Transverse colon (tissue), 4 donors: ENCODE measurements around the gene CYB561. TPM values are rescaled to one million over a fixed set of nuclear protein-coding genes. Genes with fewer than 3 reads are reported as not detected.

Source experiments
- DNase-seq: peaks from one replicate; pipeline ENCODE4 v3.0.0-alpha.2; 2019
- H3K27ac ChIP-seq, 4 donors: fragments of 200-600 bp; sonication (generic); 2 replicates each; pipeline ENCODE4 v1.5.1; 2016 to 2018; ENCODE audit warnings: inconsistent platforms in 4 of 4
- H3K27me3 ChIP-seq: fragments of 200-600 bp; sonication (generic); 2 replicates; pipeline ENCODE4 v1.5.1; 2017; ENCODE audit warnings: inconsistent platforms
- H3K36me3 ChIP-seq, 4 donors: fragments of 200-600 bp; sonication (generic); 2 replicates each; pipeline ENCODE4 v1.5.1; 2017 to 2019; ENCODE audit warnings: inconsistent platforms in 4 of 4
- H3K4me1 ChIP-seq, 4 donors: fragments of 200-600 bp; sonication (generic); 2 replicates each; pipeline ENCODE4 v1.5.1; 2017 to 2020; ENCODE audit warnings: inconsistent platforms in 4 of 4
- H3K4me3 ChIP-seq, 4 donors: fragments of 200-600 bp; sonication (generic); 1 replicate in 1 of 4; 2 replicates in 3 of 4; pipeline versions ENCODE4 v1.5.1 to v1.6.1; 2017 to 2019; ENCODE audit warnings: inconsistent platforms in 4 of 4
- H3K9me3 ChIP-seq, 2 donors: fragments of 200-600 bp; sonication (generic); 2 replicates each; pipeline ENCODE4 v1.5.1; 2017 to 2019; ENCODE audit warnings: inconsistent platforms in 2 of 2
- CTCF ChIP-seq, 5 experiments: fragments of 200-600 bp in 3 of 5; fragments of 450-650 bp in 2 of 5; sonication (generic) in 3 of 5; IDR thresholded peaks; 1 replicate in 2 of 5; 2 replicates in 3 of 5; pipeline ENCODE4 v1.5.1; 2016 to 2017; ENCODE audit warnings: antibody characterized with exemption in 5 of 5, inconsistent platforms in 3 of 5, mild to moderate bottlenecking in 2 of 5, moderate library complexity in 1 of 5
- EP300 ChIP-seq: sonication (generic); formaldehyde crosslinking; IDR thresholded peaks from one replicate; pipeline ENCODE4 v1.6.1; 2017; ENCODE audit warnings: antibody characterized with exemption, low read depth
- POLR2A ChIP-seq: fragments of 450-650 bp; IDR thresholded peaks from one replicate; pipeline ENCODE4 v1.6.1; 2016; ENCODE audit warnings: antibody characterized with exemption, mild to moderate bottlenecking, moderate library complexity
- POLR2AphosphoS5 ChIP-seq, 3 donors: sonication (generic); formaldehyde crosslinking; IDR thresholded peaks; one replicate each; pipeline ENCODE4 v1.6.1; 2016; ENCODE audit warnings: antibody characterized with exemption in 3 of 3
- WGBS, 2 donors: methylation state at CpG; one replicate each; pipeline ENCODE4 v1.1.5; 2018; ENCODE audit warnings: low coverage in 1 of 2; 5-methylcytosine and 5-hydroxymethylcytosine counted together
- in situ Hi-C, 4 donors: fragments of 200-750 bp; cut with MboI; loops; one replicate each; pipeline versions ENCODE4 v1.15.0 to v1.15.1; 2017; ENCODE audit warnings: low sequenced_read_pairs in 3 of 4, low pct_ligation_motif_present in 1 of 4, low pct_unique_long_range_greater_than_20kb in 1 of 4
- intact Hi-C: fragments of 100-400 bp; cut with DNase I; formaldehyde crosslinking; loops from one replicate; pipeline ENCODE4 v1.15.1; 2023; ENCODE audit warnings: low total_unique reads
- total RNA-seq, 4 donors: library from RNA; depleted of rRNA; stranded (reverse); fragments of >200 nt; gene quantifications; one replicate each; pipeline ENCODE4 v1.1.0, GENCODE V29; 2016

CYB561 gene
- total RNA-seq, 4 donors from 2014 or later, result 52.6 to 315 (median 68.5) TPM

- Histone ChIP-seq H3K4me3 (no peak overlapping the region), H3K9me3 (no peaks in the 10 kb centered on the region), H3K27ac (peak overlapping the region; percentile 26 to 77 (median 66)), H3K4me1 (peaks cover 20 to 77% (median 54%) of the 10 kb centered on the region in 4 donors), H3K27me3 (no peaks in the 10 kb centered on the region), H3K36me3 (no peaks in the 10 kb centered on the region)
- DNase-seq, result peak; percentile 42
- TF ChIP-seq EP300 (no peak), CTCF (IDR thresholded peaks at IDR 0.05) (peak; percentile 16 to 72 (median 35))
- in situ Hi-C loops, result no loop called here
- 62 to 85% methylated on average over 5 to 29 of the region's 29 CpGs for WGBS, 2 donors
- intact Hi-C loops, result no loop called here
These were observed 10.2 kb downstream of the CYB561 start for GRCh38 chr17:63435681-63436522.

- no peak overlapping the region for H3K4me3 ChIP-seq
- in situ Hi-C loops, result loop anchor here in 1 of 4 donors (5.0 kb wide), 1 partner anchor 177 kb away; no protein-coding TSS in a partner anchor
- H3K27ac ChIP-seq, result peak overlapping the region; percentile 26 to 77 (median 66)
- 60% methylated on average over 1 to 23 of the region's 25 CpGs for WGBS, 2 donors
- DNase-seq, result peak; percentile 83
- H3K27me3 ChIP-seq, result no peaks in the 10 kb centered on the region
- H3K36me3 ChIP-seq, result no peaks in the 10 kb centered on the region
- no peaks in the 10 kb centered on the region for H3K9me3 ChIP-seq
- peaks cover 20 to 71% (median 54%) of the 10 kb centered on the region in 4 donors for H3K4me1 ChIP-seq
- TF ChIP-seq CTCF (IDR thresholded peaks at IDR 0.05) (peak in 2 of 5 experiments; percentile 11), EP300 (no peak), POLR2A (no peak), POLR2AphosphoS5 (IDR thresholded peaks at IDR 0.05) (peak in 1 of 3 donors; percentile 8)
- intact Hi-C loops, result loop anchor here (5.0 kb wide), 1 partner anchor 47 kb away; no protein-coding TSS in a partner anchor
These were observed 11.0 kb downstream of the CYB561 start for GRCh38 chr17:63434951-63435571.

- Histone ChIP-seq H3K4me3 (no peak overlapping the region), H3K9me3 (no peaks in the 10 kb centered on the region), H3K27me3 (no peaks in the 10 kb centered on the region), H3K4me1 (peaks cover 20 to 61% (median 51%) of the 10 kb centered on the region in 4 donors), H3K27ac (peak overlapping the region; percentile 77 to 85 (median 78)), H3K36me3 (no peaks in the 10 kb centered on the region)
- 65% methylated on average over 32 of the region's 32 CpGs; no CpG with 5 or more reads in 1 of the 2 donors for WGBS, 2 donors
- peak; percentile 49 for DNase-seq
- TF ChIP-seq POLR2A (no peak), POLR2AphosphoS5 (IDR thresholded peaks at IDR 0.05) (no peak), EP300 (no peak), CTCF (IDR thresholded peaks at IDR 0.05) (no peak)
- in situ Hi-C loops, result loop anchor here in 1 of 4 donors (5.0 kb wide), 1 partner anchor 178 kb away; no protein-coding TSS in a partner anchor
- intact Hi-C loops, result loop anchor here (5.0 kb wide), 1 partner anchor 48 kb away; no protein-coding TSS in a partner anchor
These were observed 12.1 kb downstream of the CYB561 start for GRCh38 chr17:63433746-63434591.
